ENCODE results near the gene PLEKHG5. TPM values are rescaled to one million over a fixed set of nuclear protein-coding genes. Genes with fewer than 3 reads are reported as not detected.

Gene PLEKHG5
- total RNA-seq, 1 donor from 2014 or later, result 14.3 TPM

- no peak for DNase-seq
Measured at GRCh38 chr1:6424619-6425593, 66.6 kb downstream of the PLEKHG5 start, which contains the start of gene ESPN. Gene ESPN (plus strand): TSS chr1:6424776. CDS start chr1:6424956, 180 bp downstream.

DNA sequence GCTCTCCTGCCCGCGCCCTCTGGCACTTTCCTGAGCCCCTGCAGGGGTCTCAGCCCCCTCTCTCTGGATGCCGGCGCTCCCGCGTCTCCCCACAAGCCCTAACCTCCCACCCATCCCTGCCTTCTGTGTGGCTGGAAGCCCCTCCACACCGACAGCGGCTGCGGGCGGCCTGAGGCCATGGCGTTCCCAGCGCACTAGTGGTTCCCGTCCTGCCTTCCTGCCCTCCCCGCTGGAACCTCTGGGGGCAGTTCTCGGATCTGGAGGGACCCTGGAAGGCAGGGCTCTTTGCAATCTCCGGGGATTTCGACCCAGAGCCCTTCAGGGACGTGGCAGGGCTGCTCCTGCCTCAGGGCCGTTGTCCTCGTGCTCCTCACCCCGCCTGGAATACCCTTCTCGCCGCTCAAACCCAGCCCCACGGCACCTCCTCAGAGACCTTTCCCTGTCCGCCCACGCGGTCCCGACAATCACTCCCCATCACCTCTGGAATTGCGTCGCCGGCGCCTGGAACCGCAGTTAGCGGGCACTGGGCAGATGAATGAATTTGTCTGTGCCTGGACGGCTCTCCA is 67.4 kb downstream of the PLEKHG5 start:
- no peak for DNase-seq

GRCh38 chr1:6423321-6423999 is 68.0 kb downstream of the PLEKHG5 start:
- no peak for DNase-seq

- DNase-seq, result no peak
Measured at GRCh38 chr1:6421266-6421665, 70.2 kb downstream of the PLEKHG5 start.

DNA sequence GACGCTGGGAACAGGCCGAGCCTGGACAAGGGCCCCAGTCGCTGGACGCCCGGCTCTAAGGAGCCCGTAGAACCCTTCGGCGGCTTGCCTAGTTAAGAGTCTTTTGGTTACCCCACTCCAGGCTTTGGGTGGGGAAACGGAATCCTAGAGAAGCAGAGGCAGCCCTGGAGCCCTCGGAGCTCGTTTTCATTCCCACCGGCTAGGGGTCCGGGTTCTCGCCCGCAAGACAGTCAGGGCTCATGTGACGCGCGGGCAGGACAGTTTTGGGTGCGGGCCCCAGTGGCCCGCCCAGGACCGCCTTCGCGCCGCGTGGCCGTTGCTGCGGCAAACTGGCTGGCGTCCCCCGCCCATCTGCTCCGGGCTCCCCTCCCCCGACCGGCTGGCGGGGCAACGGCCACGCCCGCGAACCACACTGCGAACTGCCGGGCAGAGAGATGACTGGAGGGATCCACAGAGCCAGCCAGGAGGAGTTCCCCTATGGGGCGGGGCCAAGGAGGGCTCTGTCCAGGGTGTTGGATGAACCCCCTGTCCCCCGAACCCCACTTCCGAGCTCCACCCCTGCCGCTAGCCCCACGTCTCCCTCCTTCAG is 70.9 kb downstream of the PLEKHG5 start:
- DNase-seq, result no peak

DNA sequence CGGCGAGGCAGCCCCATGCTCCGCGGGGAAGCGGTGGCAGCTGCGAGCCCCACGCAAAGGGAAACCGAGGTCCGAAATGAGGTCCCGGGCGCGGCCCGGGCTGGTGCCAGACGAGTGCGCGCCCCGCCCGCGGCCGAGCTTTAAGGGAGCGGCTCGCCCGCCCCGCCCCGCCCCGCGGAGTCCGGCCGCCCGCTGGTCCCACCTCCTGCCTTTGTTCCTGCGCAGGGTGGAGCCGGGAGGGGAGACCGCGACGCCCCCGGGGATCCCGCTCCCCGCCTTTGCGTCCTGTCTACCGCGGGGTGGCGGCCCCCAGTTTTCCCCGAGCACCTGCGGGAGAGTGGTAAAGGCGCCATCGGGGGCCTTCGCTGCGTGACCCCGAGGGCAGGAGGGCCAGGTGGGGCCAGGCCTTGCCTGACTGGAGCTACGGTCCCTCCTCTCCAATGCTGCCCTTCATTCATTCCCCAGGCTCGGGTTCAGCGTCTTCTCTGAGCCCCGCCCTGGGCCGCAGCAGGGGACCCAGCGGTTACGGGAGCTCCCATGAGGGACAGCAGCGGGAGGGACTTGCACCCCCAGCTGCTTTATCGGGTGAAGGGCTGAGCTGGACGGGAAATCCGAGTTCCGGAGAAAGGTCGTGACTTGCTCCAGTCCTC is 71.5 kb downstream of the PLEKHG5 start, which contains the start of gene HES2:
TSS of gene HES2 (minus strand) at position 116 of the 650 bp plus-strand sequence. CDS start at position 17, 99 bp downstream.
- DNase-seq, result no peak

DNA sequence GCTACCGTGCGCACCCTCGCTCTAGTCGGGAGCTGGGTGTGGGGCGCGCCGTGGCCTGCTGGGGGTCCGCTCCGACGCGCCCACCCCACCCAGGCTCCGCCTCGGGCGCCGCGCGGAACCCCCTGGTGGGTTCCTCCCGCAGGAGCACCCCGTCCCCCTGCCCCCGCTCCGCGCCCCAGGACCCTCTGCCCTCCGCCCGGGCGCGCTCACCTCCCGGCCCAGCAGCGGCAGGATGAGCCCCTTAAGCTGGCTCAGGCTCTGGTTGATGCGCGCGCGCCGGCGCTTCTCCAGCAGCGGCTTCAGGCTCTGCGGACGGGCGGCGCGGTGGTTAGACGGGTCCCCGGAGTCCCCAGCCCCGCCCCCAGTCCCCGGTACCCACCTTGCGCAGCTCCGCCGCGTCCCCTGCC is 72.1 kb downstream of the PLEKHG5 start:
- DNase-seq, result no peak

GRCh38 chr1:6418668-6419396 is 72.6 kb downstream of the PLEKHG5 start:
- DNase-seq, result no peak

DNA sequence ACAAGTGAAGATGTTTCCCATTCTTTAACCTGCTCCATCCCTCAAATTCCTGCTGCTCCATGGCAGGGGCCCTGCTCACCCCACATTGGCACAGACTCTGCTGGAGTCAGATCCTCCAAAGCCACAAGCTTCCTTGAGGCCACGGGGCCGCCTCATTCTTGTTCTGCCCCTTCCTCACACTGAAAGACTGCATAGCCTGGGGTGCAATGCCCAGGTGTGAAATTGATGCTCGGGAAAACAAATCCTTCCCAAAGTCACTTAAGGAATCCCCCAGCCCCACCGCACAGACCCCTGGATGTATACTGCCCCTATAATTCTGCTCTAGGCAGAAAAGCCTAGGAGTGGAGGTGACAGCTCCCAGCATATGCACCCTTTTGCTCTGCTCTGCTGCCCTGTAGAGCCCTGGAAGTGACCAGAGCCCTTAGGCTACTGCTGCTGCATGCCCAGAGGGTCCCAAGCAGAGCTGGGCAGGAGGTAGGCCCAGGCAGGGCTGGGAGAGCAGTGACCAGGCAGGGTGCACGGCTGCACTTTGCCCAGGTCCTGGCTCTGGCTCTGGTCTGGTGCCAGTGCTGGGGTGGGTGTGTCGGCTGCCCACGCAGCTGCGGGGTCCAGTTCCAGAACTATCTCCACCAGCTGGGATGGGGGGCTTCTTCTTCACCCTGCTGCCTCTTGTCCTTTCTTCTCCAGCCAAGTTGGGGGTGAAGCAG is 73.4 kb downstream of the PLEKHG5 start:
- DNase-seq, result no peak

Small RNA genes lying within 50 kb of the gene (small RNA-seq; reads per million reads assigned to genes)
- not detected for gene MIR4252 (ENCODE audit: low replicate concordance)
- gene RNU6-731P (ENCODE audit: low replicate concordance), result not detected

Other genes with a start within 250 kb of the PLEKHG5 start
- not detected for gene HES3, start 247.5 kb downstream of the PLEKHG5 start, total RNA-seq
- gene GPR153, start 230.6 kb downstream of the PLEKHG5 start, total RNA-seq, result 17.4 TPM
- 10.0 TPM for gene ACOT7, start 97.9 kb downstream of the PLEKHG5 start, total RNA-seq
- 5.9 TPM for gene HES2, start 71.7 kb downstream of the PLEKHG5 start, total RNA-seq
- 6.4 TPM for gene ESPN, start 66.9 kb downstream of the PLEKHG5 start, total RNA-seq
- 11.6 TPM for gene TNFRSF25, start 25.5 kb downstream of the PLEKHG5 start, total RNA-seq
- gene NOL9, start 62.8 kb upstream of the PLEKHG5 start, total RNA-seq, result 16.5 TPM
- gene TAS1R1, start 63.6 kb upstream of the PLEKHG5 start, total RNA-seq, result 0.59 TPM
- 11.0 TPM for gene ZBTB48, start 88.3 kb upstream of the PLEKHG5 start, total RNA-seq
- gene KLHL21, start 111.2 kb upstream of the PLEKHG5 start, total RNA-seq, result 17.8 TPM
- 19.5 TPM for gene PHF13, start 122.1 kb upstream of the PLEKHG5 start, total RNA-seq
- gene THAP3, start 133.2 kb upstream of the PLEKHG5 start, total RNA-seq, result 22.1 TPM
- 33.0 TPM for gene DNAJC11, start 210.1 kb upstream of the PLEKHG5 start, total RNA-seq